Smooth muscle cell (in vitro differentiated cells): ENCODE results near the gene MFRP. TPM values are rescaled to one million over a fixed set of nuclear protein-coding genes. Genes with fewer than 3 reads are reported as not detected.

Experiments
- DNase-seq: peaks from one replicate; lab custom pipeline; 2025; ENCODE audit not compliant: unreplicated experiment; lab: John Stamatoyannopoulos, UW
- H2AFZ ChIP-seq: fragments of 200-600 bp; sonication (generic); 2 replicates; pipeline ENCODE4 v1.6.0; 2016; ENCODE audit warnings: antibody characterized with exemption, low read depth, mild to moderate bottlenecking
- H3F3A ChIP-seq: fragments of 200-600 bp; sonication (generic); 2 replicates; pipeline ENCODE4 v1.6.0; 2017; ENCODE audit warnings: antibody characterized with exemption, low read depth
- H3K27ac ChIP-seq: fragments of 200-600 bp; sonication (generic); 2 replicates; pipeline ENCODE4 v1.5.1; 2016; ENCODE audit warnings: low read depth, mild to moderate bottlenecking
- H3K27me3 ChIP-seq: fragments of 200-600 bp; sonication (generic); 2 replicates; pipeline ENCODE4 v1.6.1; 2016; ENCODE audit warnings: low read depth, mild to moderate bottlenecking
- H3K36me3 ChIP-seq: fragments of 200-600 bp; sonication (generic); 2 replicates; pipeline ENCODE4 v1.5.1; 2016; ENCODE audit warnings: low read depth
- H3K4me1 ChIP-seq: fragments of 200-600 bp; sonication (generic); 2 replicates; pipeline ENCODE4 v1.5.1; 2016; ENCODE audit warnings: low read depth
- H3K4me2 ChIP-seq: fragments of 200-600 bp; sonication (generic); 2 replicates; pipeline ENCODE4 v1.6.0; 2016; ENCODE audit warnings: mild to moderate bottlenecking
- H3K4me3 ChIP-seq: fragments of 200-600 bp; sonication (generic); 2 replicates; pipeline ENCODE4 v1.5.1; 2016; ENCODE audit warnings: mild to moderate bottlenecking
- H3K79me2 ChIP-seq: fragments of 200-600 bp; sonication (generic); 2 replicates; pipeline ENCODE4 v1.6.0; 2016; ENCODE audit warnings: low read depth, mild to moderate bottlenecking
- H3K9ac ChIP-seq: fragments of 200-600 bp; sonication (generic); 2 replicates; pipeline ENCODE4 v1.6.0; 2016; ENCODE audit warnings: low read depth
- H3K9me3 ChIP-seq: fragments of 200-600 bp; sonication (generic); replicated peaks from 2 replicates; pipeline ENCODE4 v1.5.1; 2016; ENCODE audit warnings: low read depth
- H4K20me1 ChIP-seq: fragments of 200-600 bp; sonication (generic); 2 replicates; pipeline ENCODE4 v1.6.0; 2016; ENCODE audit warnings: low read depth
- CTCF ChIP-seq: fragments of 200-600 bp; sonication (generic); IDR thresholded peaks from 2 replicates; pipeline ENCODE4 v1.5.1; 2017; ENCODE audit warnings: borderline replicate concordance, mild to moderate bottlenecking, antibody characterized with exemption; ENCODE audit not compliant: insufficient read depth, poor library complexity, severe bottlenecking
- WGBS: methylation state at CpG from one replicate; pipeline ENCODE4 v1.1.7; 2016; ENCODE audit warnings: low lambda C conversion rate; 5-methylcytosine and 5-hydroxymethylcytosine counted together
- polyA plus RNA-seq: library from polyadenylated mRNA; unstranded; fragments of >200 nt; fragmentation: Nextera tagmentation; extraction: Ambion mirVana; gene quantifications from 2 replicates; pipeline ENCODE4 v1.2.1, GENCODE V29; 2016
- total RNA-seq: library from RNA; depleted of rRNA; stranded (reverse); fragments of >200 nt; gene quantifications from 2 replicates; pipeline ENCODE4 v1.2.3, GENCODE V29; 2014

Gene MFRP
- total and polyA plus RNA-seq, 2 experiments from 2014 or later = not detected

- peak overlapping the region; percentile 79 for H3K27ac ChIP-seq
- peaks cover 14% of the 10 kb centered on the region for H3K79me2 ChIP-seq
- DNase-seq = no peak
- H3K9ac ChIP-seq = peak overlapping the region; percentile 95
- TF ChIP-seq CTCF = no peak
- no peaks in the 10 kb centered on the region for H4K20me1 ChIP-seq
- H3K4me3 ChIP-seq = peak overlapping the region; percentile 88
- peak overlapping the region; percentile 83 for H3K4me2 ChIP-seq
- no peaks in the 10 kb centered on the region for H3K36me3 ChIP-seq
- H3K9me3 ChIP-seq = no peaks in the 10 kb centered on the region
- WGBS = 86% methylated on average over 15 of the region's 15 CpGs
- no peak overlapping the region for H2AFZ ChIP-seq
- H3F3A ChIP-seq = peaks cover 13% of the 10 kb centered on the region
- H3K4me1 ChIP-seq = peaks cover 45% of the 10 kb centered on the region
- H3K27me3 ChIP-seq = peaks cover 1% of the 10 kb centered on the region
Observed at GRCh38 chr11:119335091-119335654, 11.3 kb downstream of the MFRP start.

GRCh38 chr11:119334174-119334930 lies 12.2 kb downstream of the MFRP start, which contains the start of gene RNF26:
Gene RNF26 (plus strand): TSS chr11:119334527. CDS start chr11:119335123, 596 bp downstream.
- Histone ChIP-seq H3K4me1 (peaks cover 41% of the 10 kb centered on the region), H3F3A (peaks cover 12% of the 10 kb centered on the region), H3K9me3 (no peaks in the 10 kb centered on the region), H4K20me1 (no peaks in the 10 kb centered on the region), H3K36me3 (no peaks in the 10 kb centered on the region), H3K4me2 (peak within 1 kb of the TSS; percentile 84), H3K4me3 (peak within 1 kb of the TSS; percentile 88), H3K27me3 (no peaks in the 10 kb centered on the region), H3K79me2 (peaks cover 14% of the 10 kb centered on the region), H3K9ac (peak within 1 kb of the TSS; percentile 95), H3K27ac (peak within 1 kb of the TSS; percentile 79), H2AFZ (peak within 1 kb of the TSS; percentile 86)
- 1% methylated on average over 29 of the region's 54 CpGs for WGBS
- no peak for TF ChIP-seq CTCF
- DNase-seq = peak; percentile 64

GRCh38 chr11:119332111-119332765 lies 14.3 kb downstream of the MFRP start:
- H3K9me3 ChIP-seq = no peaks in the 10 kb centered on the region
- 87% methylated on average over 4 of the region's 4 CpGs for WGBS
- no peak overlapping the region for H3K27ac ChIP-seq
- H4K20me1 ChIP-seq = no peaks in the 10 kb centered on the region
- H3K9ac ChIP-seq = no peak overlapping the region
- H3K4me3 ChIP-seq = no peak overlapping the region
- no peaks in the 10 kb centered on the region for H3K36me3 ChIP-seq
- no peaks in the 10 kb centered on the region for H3K27me3 ChIP-seq
- no peak for TF ChIP-seq CTCF
- peaks cover 14% of the 10 kb centered on the region for H3K79me2 ChIP-seq
- H3K4me2 ChIP-seq = no peak overlapping the region
- no peak overlapping the region for H2AFZ ChIP-seq
- H3K4me1 ChIP-seq = peaks cover 27% of the 10 kb centered on the region
- H3F3A ChIP-seq = peaks cover 5% of the 10 kb centered on the region
- DNase-seq = no peak
